GM23338 (cell line): ENCODE measurements around the gene DHX32. TPM values are rescaled to one million over a fixed set of nuclear protein-coding genes. Genes with fewer than 3 reads are reported as not detected.

ENCODE experiments used
- ATAC-seq: fragments of 200-7000 bp; cut with Tn5 transposase; 3 replicates; pipeline ENCODE4 v1.9.1; 2020
- DNase-seq: peaks from one replicate; pipeline ENCODE4 v3.0.0-alpha.2; 2015; ENCODE audit warnings: low spot score
- H2AFZ ChIP-seq: fragments of 200-600 bp; sonication (generic); 2 replicates; pipeline ENCODE4 v1.8.0; 2016; ENCODE audit warnings: antibody characterized with exemption, mild to moderate bottlenecking, moderate library complexity
- H3F3A ChIP-seq: fragments of 200-600 bp; sonication (generic); replicated peaks from 2 replicates; pipeline ENCODE4 v1.8.0; 2017; ENCODE audit warnings: antibody characterized with exemption, mixed run types, low read depth
- H3K27ac ChIP-seq: fragments of 200-600 bp; sonication (generic); 2 replicates; pipeline ENCODE4 v1.6.1; 2016; ENCODE audit warnings: low read depth
- H3K27me3 ChIP-seq: fragments of 200-600 bp; sonication (generic); 2 replicates; pipeline ENCODE4 v1.8.0; 2016; ENCODE audit warnings: mild to moderate bottlenecking, mixed run types, moderate library complexity; ENCODE audit not compliant: insufficient read depth
- H3K36me3 ChIP-seq: fragments of 200-600 bp; sonication (generic); 2 replicates; pipeline ENCODE4 v1.8.0; 2016; ENCODE audit warnings: mild to moderate bottlenecking; ENCODE audit not compliant: insufficient read depth
- H3K4me1 ChIP-seq: fragments of 200-600 bp; sonication (generic); 2 replicates; pipeline ENCODE4 v1.8.0; 2016; ENCODE audit warnings: mild to moderate bottlenecking, moderate library complexity; ENCODE audit not compliant: insufficient read depth
- H3K4me2 ChIP-seq: fragments of 200-600 bp; sonication (generic); 2 replicates; pipeline ENCODE4 v1.7.1; 2017; ENCODE audit warnings: mixed run types
- H3K4me3 ChIP-seq: fragments of 200-600 bp; sonication (generic); 2 replicates; pipeline ENCODE4 v1.6.1; 2016; ENCODE audit warnings: mixed run types
- H3K79me2 ChIP-seq: fragments of 200-600 bp; sonication (generic); replicated peaks from 2 replicates; pipeline ENCODE4 v1.8.0; 2017; ENCODE audit warnings: mild to moderate bottlenecking; ENCODE audit not compliant: insufficient read depth
- H3K9me2 ChIP-seq: fragments of 200-600 bp; sonication (generic); 2 replicates; pipeline ENCODE4 v1.8.0; 2017; ENCODE audit not compliant: insufficient read depth
- H4K20me1 ChIP-seq: fragments of 200-600 bp; sonication (generic); replicated peaks from 2 replicates; pipeline ENCODE4 v1.8.0; 2017; ENCODE audit warnings: mild to moderate bottlenecking; ENCODE audit not compliant: insufficient read depth
- H3K27ac Mint-ChIP-seq: 2 replicates; pipeline ENCODE4 v1.8.0; 2020; ENCODE audit warnings: inconsistent platforms, mild to moderate bottlenecking, moderate library complexity, mixed read lengths
- H3K27me3 Mint-ChIP-seq: 3 replicates; pipeline ENCODE4 v1.8.0; 2022; ENCODE audit warnings: low read depth, mild to moderate bottlenecking, moderate library complexity, mixed read lengths, inconsistent platforms; ENCODE audit not compliant: insufficient read depth, poor library complexity
- H3K36me3 Mint-ChIP-seq: 3 replicates; pipeline ENCODE4 v1.8.0; 2021; ENCODE audit warnings: low read depth, mild to moderate bottlenecking, inconsistent platforms, moderate library complexity, mixed read lengths
- H3K4me1 Mint-ChIP-seq: 3 replicates; pipeline ENCODE4 v1.8.0; 2020; ENCODE audit warnings: mild to moderate bottlenecking, inconsistent platforms, mixed read lengths
- H3K4me3 Mint-ChIP-seq: 3 replicates; pipeline ENCODE4 v1.8.0; 2021; ENCODE audit warnings: moderate library complexity, mild to moderate bottlenecking, inconsistent platforms, mixed read lengths
- H3K9me3 Mint-ChIP-seq: 3 replicates; pipeline ENCODE4 v1.8.0; 2020; ENCODE audit warnings: moderate library complexity, mild to moderate bottlenecking, inconsistent platforms, mixed read lengths
- CREB1 ChIP-seq: fragments of 250-450 bp; sonication (Bioruptor Pico); IDR thresholded peaks from 2 replicates; pipeline ENCODE4 v1.5.0; 2020; ENCODE audit warnings: low read depth, mild to moderate bottlenecking, moderate library complexity
- CTCF ChIP-seq, 2 experiments: fragments of 200-600 bp in 1 of 2; sonication (generic) in 1 of 2; conservative IDR thresholded peaks; 2 replicates each; pipeline versions ENCODE4 v1.5.1 to v1.6.1; 2016 to 2017; ENCODE audit warnings: antibody characterized with exemption in 2 of 2, low read depth in 2 of 2, mild to moderate bottlenecking in 2 of 2, moderate library complexity in 1 of 2
- ETS1 ChIP-seq: IDR thresholded peaks from 2 replicates; pipeline ENCODE4 v1.6.1; 2016; ENCODE audit warnings: antibody characterized with exemption
- EZH2 ChIP-seq: fragments of 200-600 bp; sonication (generic); IDR thresholded peaks from one replicate; pipeline ENCODE4 v1.8.0; 2017; ENCODE audit warnings: antibody characterized with exemption, mild to moderate bottlenecking, low read depth; ENCODE audit not compliant: unreplicated experiment
- EZH2phosphoT487 ChIP-seq: fragments of 200-600 bp; sonication (generic); IDR thresholded peaks from one replicate; pipeline ENCODE4 v1.8.1; 2018; ENCODE audit warnings: antibody characterized with exemption; ENCODE audit not compliant: unreplicated experiment
- JUNB ChIP-seq: IDR thresholded peaks from one replicate; pipeline ENCODE4 v1.6.1; 2016; ENCODE audit warnings: antibody characterized with exemption; ENCODE audit not compliant: unreplicated experiment
- NANOG ChIP-seq: IDR thresholded peaks from 2 replicates; pipeline ENCODE4 v1.6.1; 2016; ENCODE audit warnings: antibody characterized with exemption, borderline replicate concordance
- POLR2AphosphoS5 ChIP-seq: IDR thresholded peaks from 2 replicates; pipeline ENCODE4 v1.6.1; 2016; ENCODE audit warnings: antibody characterized with exemption, low read depth
- REST ChIP-seq: IDR thresholded peaks from one replicate; pipeline ENCODE4 v1.6.1; 2018; ENCODE audit warnings: antibody characterized with exemption; ENCODE audit not compliant: unreplicated experiment
- STAT1 ChIP-seq: IDR thresholded peaks from one replicate; pipeline ENCODE4 v1.6.1; 2016; ENCODE audit warnings: antibody characterized with exemption; ENCODE audit not compliant: unreplicated experiment
- ZNF114 ChIP-seq: fragments of 250-450 bp; sonication (Bioruptor Pico); IDR thresholded peaks from 2 replicates; pipeline ENCODE4 v1.5.0; 2020; ENCODE audit warnings: mild to moderate bottlenecking, moderate library complexity
- ZNF331 ChIP-seq: fragments of 250-450 bp; sonication (Bioruptor Pico); IDR thresholded peaks from 2 replicates; pipeline ENCODE4 v1.5.0; 2020; ENCODE audit warnings: low read depth, mild to moderate bottlenecking, moderate library complexity
- ZNF462 ChIP-seq: fragments of 250-450 bp; sonication (Bioruptor Pico); IDR thresholded peaks from 2 replicates; pipeline ENCODE4 v1.5.0; 2020; ENCODE audit warnings: mild to moderate bottlenecking, moderate library complexity
- polyA plus RNA-seq: library from polyadenylated mRNA; unstranded; fragments of >200 nt; fragmentation: Nextera tagmentation; extraction: Ambion mirVana; gene quantifications from 2 replicates; pipeline ENCODE4 v1.2.1, GENCODE V29; 2016
- total RNA-seq: library from RNA; depleted of rRNA; stranded (reverse); fragments of >200 nt; shearing (Covaris generic); gene quantifications from 2 replicates; pipeline ENCODE4 v1.2.3, GENCODE V29; 2014

The DHX32 gene
- total and polyA plus RNA-seq, 2 experiments from 2014 or later: 9.5 to 21.6 TPM

GRCh38 chr10:125911145-125911544 lies 30.1 kb upstream of the DHX32 start:
- no peaks in the 10 kb centered on the region for H3K36me3 ChIP-seq
- peaks cover 3% of the 10 kb centered on the region; the same call in 1 of the 3 replicates for H3K36me3 Mint-ChIP-seq
- H3K27ac ChIP-seq: no peak overlapping the region
- no peaks in the 10 kb centered on the region for H3K9me2 ChIP-seq
- H2AFZ ChIP-seq: no peak overlapping the region
- H3K4me3 ChIP-seq: no peak overlapping the region
- H3K4me1 Mint-ChIP-seq: no peaks in the 10 kb centered on the region
- H3K4me3 Mint-ChIP-seq: no peak overlapping the region
- H3F3A ChIP-seq: no peaks in the 10 kb centered on the region
- ATAC-seq (no peak), DNase-seq (no peak)
- no peak overlapping the region for H3K4me2 ChIP-seq
- peaks cover 5% of the 10 kb centered on the region for H3K27me3 Mint-ChIP-seq
- H3K27me3 ChIP-seq: no peaks in the 10 kb centered on the region
- H3K9me3 Mint-ChIP-seq: peaks cover 11% of the 10 kb centered on the region
- no peak overlapping the region for H3K27ac Mint-ChIP-seq
- H4K20me1 ChIP-seq: no peaks in the 10 kb centered on the region
- H3K4me1 ChIP-seq: no peaks in the 10 kb centered on the region
- TF ChIP-seq ZNF331: no peak
- no peak for TF ChIP-seq EZH2phosphoT487
- no peak for TF ChIP-seq ZNF462
- TF ChIP-seq STAT1: no peak
- TF ChIP-seq REST: no peak
- no peak for TF ChIP-seq NANOG
- TF ChIP-seq POLR2AphosphoS5: no peak
- TF ChIP-seq JUNB: no peak
- TF ChIP-seq ZNF114 (CRISPR knock-in tag): no peak
- TF ChIP-seq CREB1 (CRISPR knock-in tag): no peak
- no peak for TF ChIP-seq EZH2
- no peak for TF ChIP-seq ETS1
- no peak for TF ChIP-seq CTCF (conservative IDR thresholded peaks at IDR 0.05; ENCODE audit: low read depth in 2 of 2)
- no peaks in the 10 kb centered on the region for H3K79me2 ChIP-seq
